Psoas muscle (tissue), 8 donors: Measurements from ENCODE around the gene TDRD5. TPM values are rescaled to one million over a fixed set of nuclear protein-coding genes. Genes with fewer than 3 reads are reported as not detected.

Experiments
- ATAC-seq, 4 donors: fragments of 200-7000 bp; cut with Tn5 transposase; one replicate each; pipeline ENCODE4 v1.9.1; 2020; ENCODE audit warnings: moderate library complexity in 3 of 4, mild to moderate bottlenecking in 2 of 4
- DNase-seq, 2 donors: peaks; one replicate each; pipeline ENCODE4 v3.0.0-alpha.2; 2020
- H3K27ac ChIP-seq: fragments of 200-600 bp; one replicate; pipeline ENCODE4 v1.8.0; 2022
- H3K27me3 ChIP-seq, 3 donors: fragments of 200-600 bp in 1 of 3; one replicate each; pipeline versions ENCODE4 v1.6.1 to v1.8.0; 2013 to 2022; ENCODE audit warnings: low read length in 2 of 3, mild to moderate bottlenecking in 2 of 3, moderate library complexity in 1 of 3; ENCODE audit not compliant: insufficient read depth in 3 of 3
- H3K36me3 ChIP-seq, 2 donors: fragments of 200-600 bp in 1 of 2; one replicate each; pipeline versions ENCODE4 v1.6.1 to v1.8.0; 2013 to 2022; ENCODE audit warnings: low read depth in 1 of 2, mild to moderate bottlenecking in 1 of 2, moderate library complexity in 1 of 2; ENCODE audit not compliant: insufficient read depth in 1 of 2
- H3K4me1 ChIP-seq: fragments of 200-600 bp; one replicate; pipeline ENCODE4 v1.8.0; 2022
- H3K4me3 ChIP-seq: fragments of 200-600 bp; one replicate; pipeline ENCODE4 v1.8.0; 2022; ENCODE audit warnings: mild to moderate bottlenecking
- H3K9me3 ChIP-seq: fragments of 200-600 bp; one replicate; pipeline ENCODE4 v1.8.0; 2022
- WGBS, 3 donors: extraction: QIAGEN DNeasy Blood & Tissue Kit; methylation state at CpG; one replicate each; pipeline versions ENCODE4 v1.1.6 to v1.1.7; 2013; 5-methylcytosine and 5-hydroxymethylcytosine counted together
- intact Hi-C, 2 donors: fragments of 100-400 bp; cut with DNase I; formaldehyde crosslinking; loops; one replicate each; pipeline versions ENCODE4 v1.11.0 to v1.14.2; 2022
- polyA plus RNA-seq, 3 donors: library from polyadenylated mRNA; stranded (reverse); fragments of 200-250 nt; gene quantifications; one replicate each; pipeline ENCODE4 v1.2.3, GENCODE V29; 2013
- total RNA-seq, 4 donors: library from RNA; stranded (reverse); fragmentation: NEBNext Ultra II Directional in 2 of 4; extraction: Animal tissue kit (Norgen Biotek cat#: 25700) in 2 of 4; gene quantifications; one replicate each; pipeline versions ENCODE4 v1.2.1 to v1.2.4, GENCODE V29; 2021 to 2023
- TF ChIP-seq, protein P1 (sequence below): fragments of 200-600 bp; IDR thresholded peaks from one replicate; pipeline ENCODE4 v1.8.0; 2022; ENCODE audit warnings: antibody characterized with exemption
- donor health status: healthy with polysubstance abuse.
- donor health status: DM: no; HTN: no; CAD: no; lungs with moderate emphysema.
- donor health status: Bipolar disorder and iron deficiency.
- donor health status: healthy.
- donor health status: DM: yes; HTN: yes; CAD: no.
- donor health status: DM: no; HTN: no; CAD: no.
- donor health status: DM: no; HTN: no; CAD: no.
- donor health status: DM: yes; HTN: yes; CAD: no.

The TDRD5 gene
- total and polyA plus RNA-seq, 7 donors = 0.03 TPM; not detected in 6

DNA sequence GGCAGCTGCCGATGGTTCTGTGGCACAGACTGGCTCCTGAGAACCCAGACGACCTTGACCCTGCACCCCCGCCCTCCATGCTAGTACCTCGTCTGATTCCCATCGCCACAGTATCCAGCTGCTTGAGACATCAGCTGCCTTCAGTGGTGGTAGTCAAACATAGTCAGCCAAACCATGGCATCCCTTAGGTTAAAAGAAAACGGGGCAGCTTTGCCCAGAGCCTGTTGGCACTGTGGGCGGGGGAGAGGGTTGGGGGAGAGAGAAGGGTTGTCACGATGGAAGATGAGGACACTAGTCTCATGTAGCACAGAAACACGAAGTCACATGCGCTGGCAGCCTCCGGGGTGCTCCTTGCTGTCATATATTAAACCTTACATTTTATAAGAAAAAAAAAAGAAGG lies 961 bp upstream of the TDRD5 start:
- Histone ChIP-seq H3K4me3 (no peak overlapping the region), H3K27ac (no peak overlapping the region), H3K27me3 (peaks cover 0 to 38% (median 8%) of the 10 kb centered on the region in 3 donors), H3K4me1 (no peaks in the 10 kb centered on the region), H3K36me3 (no peaks in the 10 kb centered on the region), H3K9me3 (no peaks in the 10 kb centered on the region)
- no peak for ATAC-seq
- DNase-seq = no peak
- intact Hi-C loops = no loop called here
- TF ChIP-seq, protein P1, sequence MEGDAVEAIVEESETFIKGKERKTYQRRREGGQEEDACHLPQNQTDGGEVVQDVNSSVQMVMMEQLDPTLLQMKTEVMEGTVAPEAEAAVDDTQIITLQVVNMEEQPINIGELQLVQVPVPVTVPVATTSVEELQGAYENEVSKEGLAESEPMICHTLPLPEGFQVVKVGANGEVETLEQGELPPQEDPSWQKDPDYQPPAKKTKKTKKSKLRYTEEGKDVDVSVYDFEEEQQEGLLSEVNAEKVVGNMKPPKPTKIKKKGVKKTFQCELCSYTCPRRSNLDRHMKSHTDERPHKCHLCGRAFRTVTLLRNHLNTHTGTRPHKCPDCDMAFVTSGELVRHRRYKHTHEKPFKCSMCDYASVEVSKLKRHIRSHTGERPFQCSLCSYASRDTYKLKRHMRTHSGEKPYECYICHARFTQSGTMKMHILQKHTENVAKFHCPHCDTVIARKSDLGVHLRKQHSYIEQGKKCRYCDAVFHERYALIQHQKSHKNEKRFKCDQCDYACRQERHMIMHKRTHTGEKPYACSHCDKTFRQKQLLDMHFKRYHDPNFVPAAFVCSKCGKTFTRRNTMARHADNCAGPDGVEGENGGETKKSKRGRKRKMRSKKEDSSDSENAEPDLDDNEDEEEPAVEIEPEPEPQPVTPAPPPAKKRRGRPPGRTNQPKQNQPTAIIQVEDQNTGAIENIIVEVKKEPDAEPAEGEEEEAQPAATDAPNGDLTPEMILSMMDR = no peak
- 81 to 84% (median 83%) methylated on average over 11 of the region's 11 CpGs for WGBS, 3 donors

DNA sequence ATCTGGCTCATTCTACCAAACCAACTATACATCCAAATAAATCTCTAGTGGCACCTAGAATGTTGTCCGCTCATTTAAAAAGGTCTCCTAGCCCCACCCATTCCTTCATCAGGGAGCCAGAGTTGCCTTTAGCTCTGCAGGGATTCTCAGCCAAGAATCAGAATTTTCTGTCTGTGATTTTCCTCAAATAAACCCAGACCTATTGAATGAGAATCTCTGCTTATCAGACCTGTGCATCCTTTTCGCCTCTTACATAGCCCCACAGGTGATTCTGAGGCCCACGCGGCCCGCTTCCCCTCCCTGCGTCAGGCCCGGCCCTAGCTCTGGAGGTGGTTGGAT lies 410 bp upstream of the TDRD5 start:
- no peaks in the 10 kb centered on the region for H3K9me3 ChIP-seq
- no peaks in the 10 kb centered on the region for H3K36me3 ChIP-seq
- DNase-seq (no peak), ATAC-seq (no peak)
- no peak overlapping the region for H3K4me3 ChIP-seq
- peaks cover 0 to 32% (median 8%) of the 10 kb centered on the region in 3 donors for H3K27me3 ChIP-seq
- WGBS, 3 donors = 34 to 42% (median 39%) methylated on average over 7 of the region's 7 CpGs
- H3K27ac ChIP-seq = no peak overlapping the region
- TF ChIP-seq, protein P1 = no peak
- no peaks in the 10 kb centered on the region for H3K4me1 ChIP-seq
- intact Hi-C loops = no loop called here

DNA sequence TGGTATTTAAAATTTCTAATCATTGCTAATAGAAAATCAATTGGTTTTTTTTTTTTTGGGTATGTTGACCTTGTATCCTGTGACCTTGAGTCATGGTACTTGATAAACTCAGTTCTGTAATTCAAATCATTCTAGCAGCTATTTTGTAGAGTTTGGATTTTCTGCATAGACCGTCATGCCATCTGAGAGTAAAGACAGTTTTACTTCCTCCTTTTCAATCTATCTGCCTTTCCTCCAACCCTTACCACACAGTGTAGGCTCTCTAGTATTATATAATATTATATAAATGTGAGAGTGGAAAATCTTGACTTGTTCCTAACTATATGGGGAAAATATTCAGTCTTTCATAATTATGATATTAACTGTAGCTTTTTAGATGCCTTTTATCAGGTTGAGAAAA lies 7.0 kb downstream of the TDRD5 start:
- ATAC-seq = no peak
- H3K4me3 ChIP-seq = no peak overlapping the region
- TF ChIP-seq, protein P1 = no peak
- H3K36me3 ChIP-seq = no peaks in the 10 kb centered on the region
- WGBS, 3 donors = 69 to 81% (median 72%) methylated on average over 1 of the region's 1 CpG
- H3K27me3 ChIP-seq = no peaks in the 10 kb centered on the region
- no peak for DNase-seq
- H3K9me3 ChIP-seq = no peaks in the 10 kb centered on the region
- H3K27ac ChIP-seq = no peak overlapping the region
- no peaks in the 10 kb centered on the region for H3K4me1 ChIP-seq
- intact Hi-C loops = no loop called here

DNA sequence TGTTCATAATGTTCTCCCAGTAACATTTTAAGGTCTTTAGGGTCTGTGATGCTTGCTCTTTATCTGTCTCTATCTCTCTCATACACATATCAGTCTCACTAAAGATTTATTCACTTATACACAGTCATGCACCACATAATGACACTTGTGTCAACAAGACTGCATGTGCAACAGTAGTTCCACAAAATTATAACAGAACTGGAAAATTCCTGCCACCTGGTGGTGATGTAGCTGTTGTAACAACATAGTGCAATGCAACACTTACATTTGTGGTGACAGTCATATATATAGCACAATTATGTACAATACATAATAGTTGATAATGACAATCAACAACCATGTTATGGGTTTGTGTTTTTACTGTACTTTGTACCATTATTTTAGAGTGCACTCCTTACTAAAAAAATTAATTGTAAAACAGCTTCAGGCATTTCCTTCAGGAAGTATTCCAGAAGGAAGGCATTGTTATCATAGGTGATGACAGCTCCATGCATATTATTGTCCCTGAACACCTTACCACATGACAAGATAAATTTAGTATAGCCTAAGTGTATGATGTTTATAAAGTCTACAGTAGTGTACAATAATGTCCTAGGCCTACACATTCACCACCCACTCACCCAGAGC lies 8.1 kb downstream of the TDRD5 start:
- DNase-seq = no peak
- H3K4me3 ChIP-seq = no peak overlapping the region
- H3K27ac ChIP-seq = no peak overlapping the region
- intact Hi-C loops = no loop called here
- H3K4me1 ChIP-seq = no peaks in the 10 kb centered on the region
- TF ChIP-seq, protein P1 = peak; percentile 10
- H3K27me3 ChIP-seq = no peaks in the 10 kb centered on the region
- no peak for ATAC-seq
- H3K9me3 ChIP-seq = no peaks in the 10 kb centered on the region
- no peaks in the 10 kb centered on the region for H3K36me3 ChIP-seq

DNA sequence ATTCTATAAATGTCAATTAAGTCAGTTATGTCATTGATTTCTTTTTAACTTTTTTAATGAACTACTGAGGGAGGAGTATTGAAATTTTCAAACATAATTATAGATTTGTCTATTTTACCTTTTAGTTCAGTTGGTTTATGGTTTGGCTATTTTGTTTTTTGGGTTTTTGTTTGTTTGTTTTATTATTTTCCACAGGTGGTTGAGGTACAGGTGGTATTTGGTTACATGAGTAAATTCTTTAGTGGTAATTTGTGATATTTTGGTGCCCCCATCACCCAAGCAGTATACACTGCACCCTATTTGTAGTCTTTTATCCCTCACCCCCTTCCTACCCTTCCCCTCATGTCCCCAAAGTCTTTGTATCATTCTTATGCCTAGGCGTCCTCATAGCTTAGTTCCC lies 9.5 kb downstream of the TDRD5 start:
- 88 to 94% (median 90%) methylated on average over 1 of the region's 1 CpG for WGBS, 3 donors
- no peak overlapping the region for H3K27ac ChIP-seq
- no peak overlapping the region for H3K4me3 ChIP-seq
- intact Hi-C loops = no loop called here
- TF ChIP-seq, protein P1 = no peak
- H3K36me3 ChIP-seq = no peaks in the 10 kb centered on the region
- H3K9me3 ChIP-seq = no peaks in the 10 kb centered on the region
- DNase-seq (no peak), ATAC-seq (no peak)
- H3K27me3 ChIP-seq = no peaks in the 10 kb centered on the region
- no peaks in the 10 kb centered on the region for H3K4me1 ChIP-seq
